B cell (primary cell): ENCODE results near the gene LNP1. TPM values are rescaled to one million over a fixed set of nuclear protein-coding genes. Genes with fewer than 3 reads are reported as not detected.

Experiments used
- ATAC-seq: fragments of 200-7000 bp; cut with Tn5 transposase; one replicate; pipeline ENCODE4 v1.10.0; 2021; ENCODE audit warnings: low read depth, mild to moderate bottlenecking, moderate number of reproducible peaks, moderate library complexity
- CTCF ChIA-PET: fragments of 350-600 bp; sonication (Branson Sonifier 250); formaldehyde crosslinking; loops from one replicate; lab custom pipeline; 2021; ENCODE audit warnings: antibody characterized with exemption, inconsistent platforms; lab: Charles Lee
- POLR2A ChIA-PET: fragments of 350-600 bp; sonication (Branson Sonifier 250); formaldehyde crosslinking; loops from one replicate; lab custom pipeline; 2021; ENCODE audit warnings: antibody characterized with exemption; lab: Charles Lee
- DNase-seq: peaks from one replicate; pipeline ENCODE4 v3.0.0; 2013
- H2AFZ ChIP-seq: 2 replicates; pipeline ENCODE4 v1.6.1; 2012; ENCODE audit warnings: mild to moderate bottlenecking, low read depth, low read length; ENCODE audit not compliant: insufficient read depth, poor library complexity, severe bottlenecking
- H3K27ac ChIP-seq, 2 donors: 1 replicate in 1 of 2; 2 replicates in 1 of 2; pipeline ENCODE4 v1.5.1; 2012 to 2013; ENCODE audit warnings: low read length in 2 of 2, mild to moderate bottlenecking in 2 of 2, moderate library complexity in 1 of 2
- H3K27me3 ChIP-seq, 4 experiments: fragments of 200-600 bp in 1 of 4; sonication (generic) in 1 of 4; replicated peaks in 1 of 4; 1 replicate in 2 of 4; 2 replicates in 2 of 4; pipeline versions ENCODE4 v1.6.1 to v1.7.0; 2013 to 2016; ENCODE audit warnings: low read length in 3 of 4, mild to moderate bottlenecking in 2 of 4, mixed read lengths in 1 of 4, moderate library complexity in 1 of 4; ENCODE audit not compliant: insufficient read depth in 4 of 4, control insufficient read depth in 3 of 4; ENCODE audit errors: control extremely low read depth in 1 of 4
- H3K36me3 ChIP-seq, 2 experiments: replicated peaks in 1 of 2; 1 replicate in 1 of 2; 2 replicates in 1 of 2; pipeline versions ENCODE4 v1.6.1 to v1.7.1; 2013; ENCODE audit warnings: low read length in 1 of 2; ENCODE audit not compliant: insufficient read depth in 2 of 2, control insufficient read depth in 1 of 2; ENCODE audit errors: control extremely low read depth in 1 of 2, extremely low read depth in 1 of 2
- H3K4me1 ChIP-seq, 2 donors: fragments of 200-600 bp in 1 of 2; sonication (generic) in 1 of 2; 1 replicate in 1 of 2; 2 replicates in 1 of 2; pipeline versions ENCODE4 v1.5.1 to v1.6.1; 2013 to 2017; ENCODE audit warnings: low read length in 2 of 2; ENCODE audit not compliant: control insufficient read depth in 2 of 2, insufficient read depth in 2 of 2
- H3K4me2 ChIP-seq: replicated peaks from 2 replicates; pipeline ENCODE3; 2012; ENCODE audit warnings: mild to moderate bottlenecking, low read depth, low read length; ENCODE audit not compliant: poor library complexity, severe bottlenecking
- H3K4me3 ChIP-seq, 5 experiments: fragments of 200-600 bp in 1 of 5; sonication (generic) in 1 of 5; 1 replicate in 3 of 5; 2 replicates in 2 of 5; pipeline versions ENCODE4 v1.5.1 to v1.7.0; 2011 to 2016; ENCODE audit warnings: low read length in 4 of 5, mild to moderate bottlenecking in 4 of 5, low read depth in 2 of 5, control low read depth in 1 of 5, moderate library complexity in 1 of 5; ENCODE audit not compliant: insufficient read depth in 1 of 5; ENCODE audit errors: control extremely low read depth in 1 of 5, extremely low read depth in 1 of 5
- H3K79me2 ChIP-seq: fragments of 200-600 bp; sonication (generic); one replicate; pipeline ENCODE4 v1.6.0; 2016; ENCODE audit warnings: low read length; ENCODE audit not compliant: control insufficient read depth, insufficient read depth
- H3K9ac ChIP-seq: fragments of 200-600 bp; sonication (generic); 2 replicates; pipeline ENCODE4 v1.6.1; 2017; ENCODE audit warnings: mild to moderate bottlenecking, low read length, moderate library complexity
- H3K9me3 ChIP-seq, 3 donors: one replicate each; pipeline versions ENCODE4 v1.6.1 to v1.7.1; 2013; ENCODE audit warnings: low read length in 2 of 3; ENCODE audit not compliant: control insufficient read depth in 2 of 3, insufficient read depth in 1 of 3; ENCODE audit errors: control extremely low read depth in 1 of 3
- H4K20me1 ChIP-seq: 2 replicates; pipeline ENCODE4 v1.6.0; 2012; ENCODE audit warnings: mild to moderate bottlenecking, low read length; ENCODE audit not compliant: insufficient read depth, control insufficient read depth, poor library complexity, severe bottlenecking
- H3K27ac Mint-ChIP-seq: one replicate; pipeline ENCODE4 v1.8.0; 2021; ENCODE audit warnings: mixed read lengths
- H3K27me3 Mint-ChIP-seq: one replicate; pipeline ENCODE4 v1.8.0; 2021; ENCODE audit warnings: mixed read lengths
- H3K4me1 Mint-ChIP-seq: one replicate; pipeline ENCODE4 v1.8.0; 2021; ENCODE audit warnings: mixed read lengths
- H3K4me3 Mint-ChIP-seq: one replicate; pipeline ENCODE4 v1.8.0; 2021; ENCODE audit warnings: mixed read lengths
- H3K9me3 Mint-ChIP-seq: one replicate; pipeline ENCODE4 v1.8.0; 2022; ENCODE audit warnings: mixed read lengths; ENCODE audit not compliant: insufficient read depth
- CTCF ChIP-seq: fragments of 200-600 bp; IDR thresholded peaks from one replicate; pipeline ENCODE4 v1.8.0; 2022; ENCODE audit warnings: antibody characterized with exemption, mild to moderate bottlenecking
- EZH2 ChIP-seq: IDR thresholded peaks from 2 replicates; pipeline ENCODE4 v1.6.1; 2012; ENCODE audit warnings: borderline replicate concordance, low read depth, mild to moderate bottlenecking, moderate library complexity, low read length; ENCODE audit not compliant: insufficient read depth, poor library complexity, severe bottlenecking
- WGBS: methylation state at CpG from one replicate; pipeline ENCODE4 v1.1.5; 2013; ENCODE audit warnings: missing lambda C conversion rate; ENCODE audit not compliant: insufficient coverage; 5-methylcytosine and 5-hydroxymethylcytosine counted together
- intact Hi-C: fragments of 100-400 bp; cut with micrococcal nuclease; formaldehyde crosslinking; loops from one replicate; pipeline ENCODE4 v1.10.0; 2022
- polyA plus RNA-seq: library from polyadenylated mRNA; depleted of rRNA; stranded (reverse); fragments of >200 nt; gene quantifications from 2 replicates; pipeline ENCODE4 v1.2.3, GENCODE V29; 2012
- total RNA-seq, 2 donors: library from RNA; stranded (reverse); fragments of 120-200 nt in 1 of 2; gene quantifications; 1 replicate in 1 of 2; 2 replicates in 1 of 2; pipeline versions ENCODE4 v1.2.3 to v1.2.4, GENCODE V29; 2013 to 2022

The LNP1 gene
- total and polyA plus RNA-seq, 2 donors (not counting 1 experiment from before 2014, with no cell fraction given), result 0.39 to 1.9 TPM

GRCh38 chr3:100389025-100389424 is 12.3 kb upstream of the LNP1 start:
- ATAC-seq (no peak), DNase-seq (no peak)
- no CpG with 5 or more reads among the region's 1 CpG for WGBS
- Histone ChIP-seq H3K4me1 (no peaks in the 10 kb centered on the region), H3K4me2 (no peak overlapping the region), H3K36me3 (peaks cover 0 to 27% of the 10 kb centered on the region in 2 experiments), H3K79me2 (peaks cover 68% of the 10 kb centered on the region), H3K27ac (no peak overlapping the region), H3K9ac (no peak overlapping the region), H3K4me3 (no peak overlapping the region), H4K20me1 (peaks cover 44% of the 10 kb centered on the region), H3K27me3 (no peaks in the 10 kb centered on the region), H3K9me3 (peaks cover 2 to 9% (median 5%) of the 10 kb centered on the region in 3 donors), H2AFZ (no peak overlapping the region)
- ChIA-PET POLR2A (no interaction called here), CTCF (no interaction called here)
- Mint-ChIP-seq H3K4me3 (no peak overlapping the region), H3K27ac (no peak overlapping the region), H3K4me1 (peaks cover 9% of the 10 kb centered on the region), H3K27me3 (no peaks in the 10 kb centered on the region), H3K9me3 (no peaks in the 10 kb centered on the region)
- TF ChIP-seq EZH2, result no peak
- TF ChIP-seq CTCF, result no peak
- intact Hi-C loops, result no loop called here

- H2AFZ ChIP-seq, result no peak overlapping the region
- DNase-seq (no peak), ATAC-seq (no peak)
- H3K4me3 ChIP-seq, result no peak overlapping the region
- H3K4me1 ChIP-seq, result peaks cover 11% of the 10 kb centered on the region in 2 donors
- H3K27ac Mint-ChIP-seq, result no peak overlapping the region
- peaks cover 0 to 2% of the 10 kb centered on the region in 2 experiments for H3K36me3 ChIP-seq
- no peak overlapping the region for H3K4me2 ChIP-seq
- H3K4me3 Mint-ChIP-seq, result no peak overlapping the region
- H3K9me3 Mint-ChIP-seq, result no peaks in the 10 kb centered on the region
- H3K79me2 ChIP-seq, result peaks cover 99% of the 10 kb centered on the region
- H3K27ac ChIP-seq, result no peak overlapping the region
- no peaks in the 10 kb centered on the region for H3K9me3 ChIP-seq
- H3K27me3 Mint-ChIP-seq, result no peaks in the 10 kb centered on the region
- no peak overlapping the region for H3K9ac ChIP-seq
- H4K20me1 ChIP-seq, result peaks cover 53% of the 10 kb centered on the region
- TF ChIP-seq CTCF, result no peak
- TF ChIP-seq EZH2, result no peak
- intact Hi-C loops, result no loop called here
- ChIA-PET POLR2A (no interaction called here), CTCF (interaction anchor here (0.7 to 1.1 kb wide), 2 partner anchors 14 to 1582 kb away, joined by 3 read pairs; no protein-coding TSS in a partner anchor)
- no CpG with 5 or more reads among the region's 2 CpGs for WGBS
- H3K27me3 ChIP-seq, result no peaks in the 10 kb centered on the region
- H3K4me1 Mint-ChIP-seq, result peaks cover 38% of the 10 kb centered on the region
Measured at GRCh38 chr3:100395679-100396431, 5.5 kb upstream of the LNP1 start.
